ENCODE measurements around the gene KRTAP4-7.
"Not testable (repeated sequence)": the region's sequence is repeated elsewhere in the genome, so short reads cannot be mapped to it uniquely, and the experiment has no call there.

The KRTAP4-7 gene

DNA sequence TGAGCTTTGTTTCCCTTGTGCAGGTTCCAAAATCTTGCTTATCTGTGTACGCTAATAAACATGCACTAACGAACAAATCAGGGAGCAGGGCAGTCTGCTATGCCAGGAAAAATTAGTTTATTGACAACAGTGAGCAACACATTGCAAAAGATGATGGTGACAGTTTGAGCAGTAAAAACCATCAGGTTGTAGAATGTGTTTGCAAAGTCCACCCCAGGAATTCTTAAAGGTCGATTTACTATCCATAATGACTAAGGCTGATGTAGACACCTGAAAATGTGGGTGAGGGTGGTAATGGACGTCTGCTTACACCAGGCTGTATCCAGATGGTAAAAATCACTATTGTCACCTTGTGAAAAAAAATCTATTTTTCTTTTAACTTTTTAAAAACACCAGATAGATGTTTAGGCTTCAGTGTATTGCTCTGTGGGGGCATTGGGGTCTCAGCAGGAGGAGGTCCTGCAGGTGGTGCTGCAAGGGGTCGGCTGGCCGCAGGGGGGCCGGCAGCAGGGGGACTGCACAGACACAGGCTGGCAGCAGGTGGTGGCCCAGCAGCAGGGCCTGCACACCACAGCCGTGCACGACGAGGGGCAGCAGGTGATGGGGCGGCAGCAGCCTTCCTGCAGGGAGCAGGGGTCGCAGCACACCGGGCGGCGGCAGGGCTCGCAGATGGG, 18.8 kb upstream of the KRTAP4-7 start:
- DNase-seq (ENCODE audit: low read depth in 1 of 2, low spot score in 1 of 2): not testable (repeated sequence)

DNA sequence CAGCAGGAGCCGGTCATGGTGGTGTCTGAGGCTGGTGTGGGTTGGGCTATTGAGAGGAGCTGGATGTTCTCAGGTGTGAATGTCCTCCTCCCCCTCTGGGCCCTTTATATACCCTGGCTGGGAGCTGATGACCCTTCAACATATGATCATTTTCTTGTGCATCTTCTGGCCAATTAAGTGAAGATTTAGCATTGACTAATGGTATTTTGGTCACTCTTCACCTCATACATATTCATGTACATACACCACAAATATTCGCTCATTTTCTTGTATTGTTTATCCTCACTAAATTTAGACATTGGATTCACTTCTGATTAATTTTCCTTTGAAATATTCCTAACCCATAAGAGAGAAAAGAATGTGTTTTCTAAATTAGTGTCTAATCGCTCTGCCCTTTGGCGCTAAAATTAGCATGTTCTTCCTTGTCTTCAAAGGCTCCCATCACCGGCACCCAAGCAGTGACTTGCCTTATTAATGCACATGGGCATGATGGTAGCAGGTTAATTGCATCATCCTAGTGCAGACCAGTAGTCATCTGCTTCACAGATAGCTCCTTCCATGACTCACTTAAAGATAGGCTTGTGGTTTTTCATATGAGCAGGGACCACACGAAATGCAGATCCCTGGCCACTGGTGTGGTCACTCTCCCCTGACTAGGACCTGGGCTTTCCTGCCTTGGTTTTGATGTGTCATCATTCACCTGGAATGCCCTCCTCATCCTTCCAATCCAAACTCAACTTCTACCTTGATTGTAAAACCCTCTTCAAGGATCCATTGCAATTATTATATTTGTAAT, 17.9 kb upstream of the KRTAP4-7 start, which contains the start of gene KRTAP2-4:
Gene KRTAP2-4, minus strand, starts transcription at position 51 of the 796 bp plus-strand sequence. Its CDS starts 34 bp downstream, at position 17.
- DNase-seq (ENCODE audit: low read depth in 1 of 2, low spot score in 1 of 2): no peak

DNA sequence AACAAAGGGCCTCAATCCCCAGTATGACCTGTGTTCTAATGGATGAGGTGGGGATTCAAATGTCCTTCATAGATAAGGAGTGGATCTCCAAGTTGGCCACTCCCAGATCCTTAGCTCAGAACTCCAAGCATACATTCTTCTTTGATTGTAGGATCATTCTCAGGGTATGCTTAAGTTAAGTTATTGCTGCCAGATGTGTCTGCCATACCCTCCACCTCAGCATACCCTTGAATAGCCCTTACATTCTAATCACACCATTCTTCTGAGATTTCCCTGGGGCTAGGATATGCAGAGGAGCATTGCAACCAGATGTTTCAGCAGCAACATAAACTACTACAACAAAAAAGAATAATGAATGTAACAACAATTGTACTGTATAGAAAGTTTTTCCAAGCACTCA, 16.7 kb upstream of the KRTAP4-7 start:
- DNase-seq (ENCODE audit: low read depth in 1 of 2, low spot score in 1 of 2): no peak

DNA sequence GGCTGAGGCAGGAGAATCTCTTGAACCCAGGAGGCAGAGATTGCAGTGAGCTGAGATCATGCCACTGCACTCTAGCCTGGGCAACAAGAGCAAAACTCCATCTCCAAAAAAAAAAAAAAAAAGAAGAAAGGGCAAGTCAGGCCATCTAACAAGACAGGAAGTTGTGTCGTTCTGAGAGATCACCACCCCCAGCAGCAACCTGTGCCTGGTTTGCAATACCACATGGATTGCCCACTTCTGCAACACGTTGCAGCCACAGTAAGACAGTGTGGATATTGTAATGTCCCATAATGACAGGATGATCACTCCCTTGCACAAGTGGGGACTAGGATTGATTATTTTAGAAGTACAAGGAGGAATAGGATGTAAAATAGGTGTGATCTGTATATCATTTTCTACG, 14.9 kb upstream of the KRTAP4-7 start:
- no peak for DNase-seq (ENCODE audit: low read depth in 1 of 2, low spot score in 1 of 2)

DNA sequence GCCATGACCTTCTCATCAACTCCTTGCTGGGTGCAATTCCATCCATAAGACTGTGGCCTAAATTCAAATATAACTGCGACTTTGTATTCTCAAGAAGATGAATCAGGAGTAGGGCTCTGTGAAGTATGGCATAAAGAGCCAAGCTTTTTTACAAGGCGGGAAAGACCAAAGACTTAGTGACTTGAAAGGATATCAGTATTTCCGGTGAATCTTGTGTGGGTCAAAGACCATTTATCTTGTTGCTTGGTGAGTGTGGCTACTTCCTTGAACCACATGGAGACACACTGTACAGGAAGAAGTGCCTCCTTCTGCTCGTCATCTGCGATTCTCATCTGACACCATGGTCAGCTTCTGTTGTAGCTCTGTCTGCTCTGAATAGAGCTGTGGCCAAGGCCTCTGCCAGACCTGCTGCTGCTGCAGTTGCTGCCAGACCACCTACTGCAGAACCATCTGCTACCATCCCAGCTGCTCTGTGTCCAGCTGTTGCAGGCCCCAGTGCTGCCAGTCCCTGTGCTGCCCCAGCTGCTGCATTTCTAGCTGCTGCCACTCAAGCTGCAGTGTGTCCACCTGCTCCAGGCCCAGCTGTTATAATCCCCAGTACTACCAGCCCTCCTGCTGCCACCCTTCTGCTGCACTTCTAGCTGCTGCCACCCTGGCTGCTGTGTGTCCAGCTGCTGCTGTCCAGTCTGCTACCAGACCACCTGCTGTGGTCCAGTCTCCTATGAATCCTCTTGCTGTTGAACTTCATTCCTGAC, 12.2 kb upstream of the KRTAP4-7 start:
- DNase-seq (ENCODE audit: low read depth in 1 of 2, low spot score in 1 of 2): no peak

DNA sequence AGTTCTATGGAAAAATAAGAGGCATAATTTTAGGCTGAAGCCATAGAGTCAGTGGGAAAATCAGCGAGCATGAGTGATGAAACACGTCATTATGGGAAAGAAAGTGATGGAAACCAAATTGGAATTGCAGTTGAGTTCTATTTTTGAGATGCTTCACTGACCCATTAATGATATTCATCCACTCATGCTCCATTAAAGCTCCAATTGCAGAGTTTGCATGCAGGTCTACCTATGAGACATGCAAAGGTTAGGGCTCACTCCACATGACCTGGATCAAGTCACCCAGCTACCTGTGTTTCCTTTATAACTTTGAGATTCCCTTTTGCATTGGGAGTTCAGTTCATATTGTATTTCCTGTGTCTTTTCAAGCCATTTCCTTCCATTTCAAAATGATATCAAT, 10.3 kb upstream of the KRTAP4-7 start:
- DNase-seq (ENCODE audit: low read depth in 1 of 2, low spot score in 1 of 2): no peak

DNA sequence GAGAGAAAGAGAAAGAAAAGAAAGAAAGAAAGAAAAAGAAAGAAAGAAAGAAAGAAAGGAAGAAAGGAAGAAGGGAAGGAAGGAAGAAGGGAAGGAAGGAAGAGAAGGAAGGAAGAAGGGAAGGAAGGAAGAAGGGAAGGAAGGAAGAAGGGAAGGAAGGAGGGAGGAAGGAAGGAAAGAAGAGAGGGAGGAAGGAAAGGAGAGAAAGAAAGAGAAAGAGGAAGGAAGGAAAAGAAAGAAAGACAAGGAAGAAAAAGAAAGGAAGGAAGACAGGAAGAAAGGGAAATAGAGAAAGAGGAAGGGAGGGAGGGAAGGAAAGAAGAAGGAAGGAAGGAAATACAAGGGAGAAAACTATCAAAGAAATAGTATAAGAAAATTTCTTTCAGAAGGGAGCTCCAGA, 7.2 kb upstream of the KRTAP4-7 start:
- DNase-seq (ENCODE audit: low read depth in 1 of 2, low spot score in 1 of 2): no peak

DNA sequence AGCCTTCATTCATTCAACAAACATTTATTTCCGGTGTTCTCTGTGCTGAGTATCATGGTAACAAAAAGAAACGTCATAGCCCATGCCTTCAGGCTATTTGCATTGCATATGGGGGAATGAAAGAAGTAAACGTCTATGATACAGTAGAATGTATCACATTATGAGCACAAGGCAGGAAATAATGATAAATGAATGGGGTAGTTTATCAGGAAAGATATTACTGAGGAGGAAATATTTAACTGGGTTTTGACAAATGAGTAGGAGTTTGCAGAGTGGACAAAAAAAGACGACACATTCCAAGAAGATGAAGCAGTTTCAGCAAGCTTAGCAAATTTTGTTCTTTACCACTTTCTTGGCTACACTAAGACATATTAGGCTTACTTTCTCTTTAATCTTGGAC, 1.3 kb upstream of the KRTAP4-7 start:
- DNase-seq (ENCODE audit: low read depth in 1 of 2, low spot score in 1 of 2): no peak

DNA sequence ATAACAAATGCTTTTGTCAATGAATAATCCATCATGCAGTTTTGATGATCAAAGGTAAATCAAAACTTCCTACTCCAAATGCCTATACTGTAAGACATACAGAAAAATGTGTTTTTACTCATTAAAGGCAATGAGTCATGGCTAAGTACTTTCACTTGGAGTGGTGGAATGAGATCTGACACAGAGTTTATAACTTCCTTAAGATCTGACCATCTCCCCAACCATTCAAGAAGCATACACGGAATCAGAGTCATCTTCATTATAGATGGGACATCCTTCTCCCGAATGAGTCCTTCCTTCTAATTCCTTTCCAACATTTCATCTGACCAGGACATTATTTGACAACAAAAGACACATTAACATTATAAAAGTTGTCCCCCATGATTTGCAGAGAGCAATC, 523 bp upstream of the KRTAP4-7 start:
- not testable (repeated sequence) for DNase-seq (ENCODE audit: low read depth in 1 of 2, low spot score in 1 of 2)

DNA sequence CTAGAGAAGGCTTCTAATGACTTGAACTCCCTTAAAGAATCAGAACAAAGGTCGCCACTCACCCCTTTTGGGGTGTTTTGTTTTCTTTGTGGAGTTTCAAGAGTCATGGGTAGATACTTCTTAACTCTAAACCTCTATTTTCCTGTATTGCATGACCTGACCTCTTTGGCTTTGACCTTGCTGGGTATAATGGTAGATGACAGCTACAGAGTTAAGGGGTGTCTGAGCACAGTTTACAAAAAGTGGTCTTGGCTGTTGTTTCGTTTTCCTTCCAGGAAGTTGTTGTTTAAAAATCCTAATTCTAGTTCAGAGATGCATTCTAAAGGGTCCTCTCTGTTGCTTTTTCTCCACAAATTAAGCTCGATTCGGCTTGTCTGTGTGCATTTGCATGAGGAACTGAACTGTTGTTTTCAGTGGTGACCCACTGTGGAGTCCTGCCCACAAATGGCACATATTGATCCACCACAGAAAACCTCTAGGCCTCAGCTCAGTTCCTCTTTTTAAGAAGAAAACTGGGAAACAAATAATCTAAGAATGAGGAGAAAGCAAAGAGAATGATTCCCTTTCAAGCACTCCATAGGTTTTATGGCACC, 4.9 kb downstream of the KRTAP4-7 start:
- DNase-seq (ENCODE audit: low read depth in 1 of 2, low spot score in 1 of 2): not testable (repeated sequence)

DNA sequence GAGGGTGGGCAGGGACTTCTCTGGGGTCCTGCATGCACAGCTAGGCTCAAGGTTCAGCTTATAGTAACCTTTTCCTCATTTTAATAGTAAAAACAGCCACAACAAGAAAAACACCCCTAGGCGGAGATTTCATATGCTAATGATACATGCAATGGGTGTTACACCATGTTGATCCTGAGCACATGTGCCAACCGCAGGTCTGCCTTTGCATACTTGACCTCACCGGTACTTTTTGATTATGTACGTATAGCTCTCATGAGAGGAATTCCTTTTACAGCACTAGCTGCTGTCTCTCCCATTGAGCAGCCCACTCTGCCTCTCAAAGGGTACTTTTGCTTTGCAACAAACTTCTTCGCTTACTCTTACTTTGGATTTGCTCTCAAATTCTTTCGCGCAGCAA, 12.1 kb downstream of the KRTAP4-7 start:
- DNase-seq (ENCODE audit: low read depth in 1 of 2, low spot score in 1 of 2): no peak

DNA sequence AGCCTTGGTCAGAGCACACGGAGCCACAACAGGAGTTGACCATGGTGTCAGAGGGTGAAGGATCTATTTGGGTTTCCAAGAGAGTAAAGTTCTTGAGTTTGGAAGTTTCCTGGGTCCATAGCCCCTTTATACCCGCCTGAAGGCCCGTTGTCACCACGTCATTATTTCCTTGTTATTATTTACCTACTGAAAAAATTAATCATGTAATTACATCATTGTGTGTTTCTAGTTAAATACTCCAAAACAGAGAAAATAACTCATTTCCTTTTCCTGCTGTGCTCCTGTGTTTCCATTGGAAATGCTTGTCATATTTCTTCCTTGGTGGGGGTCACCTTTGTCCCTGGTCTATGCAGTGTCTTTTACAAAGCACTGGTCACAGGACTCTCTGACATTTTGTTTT, 14.1 kb downstream of the KRTAP4-7 start, which contains the start of gene KRTAP4-8:
Gene KRTAP4-8, minus strand, starts transcription at position 101 of the 400 bp plus-strand sequence. Its CDS starts 58 bp downstream, at position 43.
- no peak for DNase-seq (ENCODE audit: low read depth in 1 of 2, low spot score in 1 of 2)

DNA sequence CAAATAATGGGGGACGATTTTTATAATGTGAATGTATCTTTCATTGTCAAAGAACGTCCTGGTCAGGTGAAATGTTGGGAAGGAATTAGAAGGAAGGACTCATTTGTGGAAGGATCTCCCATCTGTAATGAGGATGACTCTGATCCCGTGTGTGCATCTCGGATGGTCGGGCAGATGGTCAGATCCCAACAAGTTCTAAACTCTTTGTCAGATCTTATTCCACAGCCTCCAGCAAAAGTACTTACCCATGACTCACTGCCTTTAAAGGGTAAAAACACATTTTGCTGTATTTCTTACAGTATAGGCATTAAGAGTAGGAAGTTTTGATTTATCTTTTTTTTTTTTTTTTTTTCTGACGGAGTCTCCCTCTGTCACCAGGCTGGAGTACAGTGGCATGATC, 14.5 kb downstream of the KRTAP4-7 start:
- no peak for DNase-seq (ENCODE audit: low read depth in 1 of 2, low spot score in 1 of 2)

DNA sequence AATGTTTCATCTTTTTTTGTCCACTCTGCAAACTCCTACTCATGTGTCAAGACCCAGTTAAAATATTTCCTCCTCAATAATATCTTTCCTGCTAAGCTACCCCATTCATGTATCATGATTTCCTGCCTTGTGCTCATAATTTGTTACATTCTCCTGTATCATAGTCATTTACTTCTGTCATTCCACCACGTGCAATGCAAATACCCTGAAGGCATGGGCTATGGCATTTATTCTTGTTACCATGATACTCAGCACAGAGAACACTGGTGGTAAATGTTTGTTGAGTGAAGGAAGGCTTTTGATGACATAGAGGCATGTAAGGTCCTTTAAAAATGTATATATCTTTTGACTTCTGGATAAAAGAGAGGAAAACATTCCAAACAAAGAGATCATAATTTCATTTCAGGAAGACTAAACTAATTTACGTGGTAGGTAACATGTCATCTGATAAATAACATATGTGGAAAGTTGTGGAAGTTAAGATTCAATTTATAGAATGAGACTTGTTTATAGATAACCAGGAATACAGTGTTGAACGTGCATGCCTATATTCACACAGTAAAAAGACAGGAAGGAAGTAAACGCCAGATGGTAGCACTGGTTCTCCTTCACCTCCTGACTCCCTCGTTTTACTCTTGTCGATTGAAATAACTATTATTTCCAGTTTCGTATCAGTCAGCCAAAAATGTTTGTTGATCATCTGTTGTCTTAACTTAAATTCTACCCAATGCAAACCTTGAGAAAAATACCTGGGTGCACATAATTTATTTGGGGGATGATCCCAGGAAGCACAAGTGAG, 15.9 kb downstream of the KRTAP4-7 start:
- not testable (repeated sequence) for DNase-seq (ENCODE audit: low read depth in 1 of 2, low spot score in 1 of 2)

DNA sequence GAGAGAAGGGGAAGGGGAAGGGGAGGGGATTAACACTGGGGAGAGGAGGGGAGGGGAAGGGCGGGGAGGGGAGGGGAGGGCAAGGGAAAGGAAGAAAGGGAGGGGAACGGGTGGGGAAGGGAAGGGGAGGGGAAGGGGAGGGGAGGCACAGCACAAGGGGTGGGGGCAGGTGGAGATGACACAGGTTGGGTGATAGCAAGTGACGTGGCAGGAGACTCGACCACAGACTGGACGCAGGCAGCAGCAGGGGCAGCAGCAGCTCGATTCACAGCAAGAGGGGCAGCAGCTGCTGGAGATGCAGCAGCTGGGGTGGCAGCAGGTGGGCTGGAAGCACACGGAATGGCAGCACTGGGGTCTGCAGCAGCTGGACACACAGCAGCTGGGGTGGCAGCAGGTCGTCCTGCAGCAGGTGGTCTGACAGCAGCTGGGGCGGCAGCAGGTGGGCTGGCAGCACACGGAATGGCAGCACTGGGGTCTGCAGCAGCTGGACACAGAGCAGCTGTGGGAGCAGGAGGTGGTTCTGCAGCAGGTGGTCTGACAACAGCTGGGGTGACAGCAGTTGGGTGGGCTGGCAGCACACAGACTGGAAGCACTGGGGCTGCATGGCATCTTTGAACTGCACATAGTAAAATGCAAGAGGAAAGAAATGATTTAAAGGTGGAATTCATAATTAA, 17.8 kb downstream of the KRTAP4-7 start, which contains the start of gene KRTAP4-16:
Gene KRTAP4-16, minus strand, starts transcription at position 624 of the 674 bp plus-strand sequence. Its CDS starts 0 bp downstream, at position 624.
- DNase-seq (ENCODE audit: low read depth in 1 of 2, low spot score in 1 of 2): no peak

DNA sequence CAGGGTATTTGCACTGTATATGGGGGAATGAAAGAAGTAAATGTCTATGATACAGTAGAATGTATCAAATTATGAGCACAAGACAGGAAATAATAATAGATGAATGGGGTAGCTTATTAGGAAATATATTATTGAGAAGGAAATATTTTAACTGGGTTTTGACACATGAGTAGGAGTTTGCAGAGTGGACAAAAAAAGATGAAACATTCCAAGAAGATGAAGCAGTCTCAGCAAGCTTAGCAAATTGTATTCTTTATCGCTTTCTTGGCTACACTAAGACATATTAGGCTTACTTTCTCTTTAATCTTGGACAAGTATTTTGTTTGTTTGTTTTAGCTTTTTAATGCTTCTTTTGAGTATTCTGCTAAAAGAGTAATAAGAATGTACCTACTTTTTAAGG, 19.9 kb downstream of the KRTAP4-7 start:
- DNase-seq (ENCODE audit: low read depth in 1 of 2, low spot score in 1 of 2): no peak

DNA sequence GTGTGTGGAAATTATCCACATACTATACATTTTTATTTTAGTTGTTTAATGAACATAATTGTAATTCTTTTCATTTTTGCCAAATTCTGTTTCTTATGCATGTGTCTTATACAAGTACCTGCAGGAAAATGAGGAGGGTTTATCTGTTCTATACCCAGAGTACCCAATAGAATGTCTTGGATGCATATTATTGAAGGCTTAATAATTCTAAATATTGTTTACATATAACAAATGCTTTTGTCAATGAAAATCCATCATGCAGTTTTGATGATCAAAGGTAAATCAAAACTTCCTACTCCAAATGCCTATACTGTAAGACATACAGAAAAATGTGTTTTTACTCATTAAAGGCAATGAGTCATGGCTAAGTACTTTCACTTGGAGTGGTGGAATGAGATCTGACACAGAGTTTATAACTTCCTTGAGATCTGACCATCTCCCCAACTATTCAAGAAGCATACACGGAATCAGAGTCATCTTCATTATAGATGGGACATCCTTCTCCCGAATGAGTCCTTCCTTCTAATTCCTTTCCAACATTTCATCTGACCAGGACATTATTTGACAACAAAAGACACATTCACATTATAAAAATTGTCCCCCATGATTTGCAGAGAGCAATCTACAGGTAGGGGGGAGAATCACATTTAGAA, 20.6 kb downstream of the KRTAP4-7 start:
- not testable (repeated sequence) for DNase-seq (ENCODE audit: low read depth in 1 of 2, low spot score in 1 of 2)

DNA sequence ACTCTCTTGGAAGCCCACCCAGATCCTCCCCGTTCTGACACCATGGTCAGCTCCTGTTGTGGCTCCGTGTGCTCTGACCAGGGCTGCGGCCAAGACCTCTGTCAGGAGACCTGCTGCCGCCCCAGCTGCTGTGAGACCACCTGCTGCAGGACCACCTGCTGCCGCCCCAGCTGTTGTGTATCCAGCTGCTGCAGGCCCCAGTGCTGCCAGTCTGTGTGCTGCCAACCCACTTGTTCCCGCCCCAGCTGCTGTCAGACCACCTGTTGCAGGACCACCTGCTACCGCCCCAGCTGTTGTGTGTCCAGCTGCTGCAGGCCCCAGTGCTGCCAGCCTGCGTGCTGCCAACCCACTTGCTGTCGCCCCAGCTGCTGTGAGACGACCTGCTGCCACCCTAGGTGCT, 21.4 kb downstream of the KRTAP4-7 start, which contains the start of gene KRTAP4-9:
Gene KRTAP4-9, plus strand, starts transcription at position 43 of the 400 bp plus-strand sequence. Its CDS starts 0 bp downstream, at position 43.
- not testable (repeated sequence) for DNase-seq (ENCODE audit: low read depth in 1 of 2, low spot score in 1 of 2)

DNA sequence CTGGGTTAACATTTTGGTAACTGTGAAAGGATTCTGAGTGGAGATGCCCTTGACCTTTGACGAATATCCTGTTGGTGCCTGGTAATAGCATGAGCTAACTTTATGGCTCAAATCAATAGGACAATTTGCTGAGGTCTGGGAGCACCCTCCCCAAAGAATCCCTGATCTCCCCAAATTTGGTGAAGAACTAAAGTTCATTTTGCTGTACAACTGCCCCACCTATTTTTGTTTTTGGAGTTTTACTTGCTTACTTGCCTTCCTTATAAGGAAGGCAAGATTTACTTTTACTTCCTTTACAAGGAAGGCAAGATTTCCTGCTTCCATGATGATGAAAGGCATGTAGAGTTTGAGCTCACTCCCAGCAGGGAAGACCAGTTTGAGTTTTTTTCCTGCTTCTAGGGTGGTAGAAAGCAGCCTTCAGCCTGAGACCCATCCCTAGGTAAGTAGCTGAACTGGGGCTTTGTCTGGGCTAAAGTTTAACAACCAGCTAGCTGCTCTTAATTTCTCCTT, 24.0 kb downstream of the KRTAP4-7 start:
- no peak for DNase-seq (ENCODE audit: low read depth in 1 of 2, low spot score in 1 of 2)

Measured in activated CD4-positive, alpha-beta T cell treated with anti-CD3 and anti-CD28 coated beads, Interleukin-2, amount 50 U/mL, for 24 hours (primary cell).